Measurements from ENCODE around the gene CCNL1. TPM values are rescaled to one million over a fixed set of nuclear protein-coding genes. Genes with fewer than 3 reads are reported as not detected.

Gene CCNL1
- polyA plus RNA-seq, 1 donor from 2014 or later = 186 TPM

DNA sequence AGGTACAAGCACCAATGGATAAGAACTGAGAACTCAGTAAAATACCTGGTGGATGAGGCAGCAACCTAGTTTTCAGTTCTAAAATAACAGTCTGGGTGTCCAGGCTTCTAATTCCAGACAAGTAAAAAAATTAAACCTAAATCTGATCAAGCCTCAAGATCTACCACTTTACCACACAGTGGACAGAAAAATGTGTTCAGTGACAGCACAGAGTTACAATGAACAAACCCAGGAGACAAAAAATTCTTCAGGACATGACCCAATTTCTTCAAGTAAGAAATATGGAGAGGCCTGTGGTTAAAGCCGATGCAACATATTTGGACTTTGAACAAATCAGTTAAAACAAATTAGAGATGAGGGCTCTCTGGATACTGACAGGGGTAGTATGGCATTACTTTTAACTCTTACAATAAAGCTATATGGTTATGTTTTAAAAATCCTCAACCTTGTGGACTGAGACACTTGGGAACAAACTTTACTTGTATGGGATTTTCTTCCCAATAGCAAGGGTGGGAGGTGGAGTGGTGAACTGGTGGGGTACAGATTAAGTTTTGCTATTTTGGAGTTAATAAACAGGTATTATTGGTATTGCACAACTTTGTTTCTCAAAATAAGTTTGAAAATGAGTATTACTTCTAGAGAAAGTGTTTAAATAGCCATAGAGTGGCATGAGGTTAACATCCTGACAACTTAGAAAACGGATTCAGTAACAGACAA is 14.2 kb downstream of the CCNL1 start:
- TF ChIP-seq MXI1 (conservative IDR thresholded peaks at IDR 0.05; ENCODE audit: poor library complexity, severe bottlenecking) (no peak), REST (IDR thresholded peaks at IDR 0.05; ENCODE audit: borderline replicate concordance) (no peak), POLR2AphosphoS5 (IDR thresholded peaks at IDR 0.05) (no peak), EP300 (conservative IDR thresholded peaks at IDR 0.05; ENCODE audit: poor library complexity, severe bottlenecking) (no peak), TAF1 (IDR thresholded peaks at IDR 0.05; ENCODE audit: low read depth) (no peak), RAD21 (conservative IDR thresholded peaks at IDR 0.05) (no peak), EZH2 (IDR thresholded peaks at IDR 0.05; ENCODE audit: borderline replicate concordance, insufficient read depth, low read length, poor library complexity, severe bottlenecking) (no peak), SMC3 (conservative IDR thresholded peaks at IDR 0.05; ENCODE audit: poor library complexity) (no peak)
- TF ChIP-seq, protein P1, sequence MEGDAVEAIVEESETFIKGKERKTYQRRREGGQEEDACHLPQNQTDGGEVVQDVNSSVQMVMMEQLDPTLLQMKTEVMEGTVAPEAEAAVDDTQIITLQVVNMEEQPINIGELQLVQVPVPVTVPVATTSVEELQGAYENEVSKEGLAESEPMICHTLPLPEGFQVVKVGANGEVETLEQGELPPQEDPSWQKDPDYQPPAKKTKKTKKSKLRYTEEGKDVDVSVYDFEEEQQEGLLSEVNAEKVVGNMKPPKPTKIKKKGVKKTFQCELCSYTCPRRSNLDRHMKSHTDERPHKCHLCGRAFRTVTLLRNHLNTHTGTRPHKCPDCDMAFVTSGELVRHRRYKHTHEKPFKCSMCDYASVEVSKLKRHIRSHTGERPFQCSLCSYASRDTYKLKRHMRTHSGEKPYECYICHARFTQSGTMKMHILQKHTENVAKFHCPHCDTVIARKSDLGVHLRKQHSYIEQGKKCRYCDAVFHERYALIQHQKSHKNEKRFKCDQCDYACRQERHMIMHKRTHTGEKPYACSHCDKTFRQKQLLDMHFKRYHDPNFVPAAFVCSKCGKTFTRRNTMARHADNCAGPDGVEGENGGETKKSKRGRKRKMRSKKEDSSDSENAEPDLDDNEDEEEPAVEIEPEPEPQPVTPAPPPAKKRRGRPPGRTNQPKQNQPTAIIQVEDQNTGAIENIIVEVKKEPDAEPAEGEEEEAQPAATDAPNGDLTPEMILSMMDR (IDR thresholded peaks at IDR 0.05; ENCODE audit: poor library complexity, severe bottlenecking) = no peak
- peaks cover 5% of the 10 kb centered on the region for H3F3A ChIP-seq (ENCODE audit: insufficient read depth, low read length, poor library complexity, severe bottlenecking)
- H3K4me3 ChIP-seq (ENCODE audit: low read length) = no peak overlapping the region
- no peaks in the 10 kb centered on the region for H4K20me1 ChIP-seq (ENCODE audit: insufficient read depth)
- H2AFZ ChIP-seq (ENCODE audit: low read depth, low read length) = no peak overlapping the region
- H3K9ac ChIP-seq (ENCODE audit: low read length) = no peak overlapping the region
- no peaks in the 10 kb centered on the region for H3K9me2 ChIP-seq (ENCODE audit: insufficient read depth, low read length)
- no peaks in the 10 kb centered on the region for H3K27me3 ChIP-seq (ENCODE audit: insufficient read depth, low read depth, low read length)
- H3K27ac ChIP-seq (ENCODE audit: low read length) = no peak overlapping the region
- no peaks in the 10 kb centered on the region for H3K9me3 ChIP-seq (ENCODE audit: low read length)
- peaks cover 4% of the 10 kb centered on the region for H3K79me2 ChIP-seq (replicated peaks; ENCODE audit: insufficient read depth, low read length)
- no peak overlapping the region for H3K4me2 ChIP-seq (ENCODE audit: low read length)
- peaks cover 22% of the 10 kb centered on the region for H3K36me3 ChIP-seq (ENCODE audit: insufficient read depth, low read length)

DNA sequence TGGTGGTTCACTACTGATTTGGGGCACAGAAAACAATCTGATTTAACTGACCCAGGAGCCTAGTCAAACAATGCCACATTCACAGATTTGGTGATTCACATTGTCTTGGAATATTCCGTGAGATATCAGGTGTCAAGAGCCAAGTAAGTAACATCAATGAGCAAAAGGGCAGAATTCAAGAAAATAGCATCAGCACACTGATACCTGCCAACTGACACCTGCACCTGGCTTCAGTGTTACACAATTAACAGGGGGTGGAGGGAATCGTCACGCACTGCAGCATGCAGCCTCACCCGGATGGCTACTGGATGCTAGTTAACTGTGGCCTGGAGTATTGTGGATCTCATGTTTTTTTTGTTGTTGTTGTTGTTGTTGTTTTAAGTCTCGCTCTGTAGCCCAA is 17.6 kb downstream of the CCNL1 start:
- Histone ChIP-seq H3K79me2 (replicated peaks; ENCODE audit: insufficient read depth, low read length) (no peaks in the 10 kb centered on the region), H3K4me2 (ENCODE audit: low read length) (no peak overlapping the region), H3K9me2 (ENCODE audit: insufficient read depth, low read length) (no peaks in the 10 kb centered on the region), H3K27ac (ENCODE audit: low read length) (no peak overlapping the region), H3K27me3 (ENCODE audit: insufficient read depth, low read depth, low read length) (no peaks in the 10 kb centered on the region), H3K4me3 (ENCODE audit: low read length) (no peak overlapping the region), H3F3A (ENCODE audit: insufficient read depth, low read length, poor library complexity, severe bottlenecking) (no peaks in the 10 kb centered on the region), H3K9ac (ENCODE audit: low read length) (no peak overlapping the region), H3K36me3 (ENCODE audit: insufficient read depth, low read length) (peaks cover 5% of the 10 kb centered on the region), H4K20me1 (ENCODE audit: insufficient read depth) (no peaks in the 10 kb centered on the region), H2AFZ (ENCODE audit: low read depth, low read length) (no peak overlapping the region), H3K9me3 (ENCODE audit: low read length) (no peaks in the 10 kb centered on the region)
- TF ChIP-seq, protein P1 (IDR thresholded peaks at IDR 0.05; ENCODE audit: poor library complexity, severe bottlenecking) = no peak
- TF ChIP-seq POLR2AphosphoS5 (IDR thresholded peaks at IDR 0.05) = no peak
- no peak for TF ChIP-seq RAD21 (conservative IDR thresholded peaks at IDR 0.05)
- TF ChIP-seq REST (IDR thresholded peaks at IDR 0.05; ENCODE audit: borderline replicate concordance) = no peak
- TF ChIP-seq EZH2 (IDR thresholded peaks at IDR 0.05; ENCODE audit: borderline replicate concordance, insufficient read depth, low read length, poor library complexity, severe bottlenecking) = no peak
- TF ChIP-seq TAF1 (IDR thresholded peaks at IDR 0.05; ENCODE audit: low read depth) = no peak
- no peak for TF ChIP-seq MXI1 (conservative IDR thresholded peaks at IDR 0.05; ENCODE audit: poor library complexity, severe bottlenecking)
- TF ChIP-seq SMC3 (conservative IDR thresholded peaks at IDR 0.05; ENCODE audit: poor library complexity) = no peak
- TF ChIP-seq EP300 (conservative IDR thresholded peaks at IDR 0.05; ENCODE audit: poor library complexity, severe bottlenecking) = no peak
